HT1080 (cell line): ENCODE data around the gene ACOX2. TPM values are rescaled to one million over a fixed set of nuclear protein-coding genes. Genes with fewer than 3 reads are reported as not detected.

Source experiments
- DNase-seq: peaks from one replicate; pipeline ENCODE4 v3.0.0-alpha.2; 2015; ENCODE audit warnings: low read depth
- total RNA-seq: library from RNA; depleted of rRNA; stranded (reverse); fragments of >200 nt; shearing (Covaris generic); gene quantifications from 2 replicates; pipeline ENCODE4 v1.2.3, GENCODE V29; 2014; rRNA removed

Gene ACOX2
- total RNA-seq, 1 experiment from 2014 or later, result 69.8 TPM

DNA sequence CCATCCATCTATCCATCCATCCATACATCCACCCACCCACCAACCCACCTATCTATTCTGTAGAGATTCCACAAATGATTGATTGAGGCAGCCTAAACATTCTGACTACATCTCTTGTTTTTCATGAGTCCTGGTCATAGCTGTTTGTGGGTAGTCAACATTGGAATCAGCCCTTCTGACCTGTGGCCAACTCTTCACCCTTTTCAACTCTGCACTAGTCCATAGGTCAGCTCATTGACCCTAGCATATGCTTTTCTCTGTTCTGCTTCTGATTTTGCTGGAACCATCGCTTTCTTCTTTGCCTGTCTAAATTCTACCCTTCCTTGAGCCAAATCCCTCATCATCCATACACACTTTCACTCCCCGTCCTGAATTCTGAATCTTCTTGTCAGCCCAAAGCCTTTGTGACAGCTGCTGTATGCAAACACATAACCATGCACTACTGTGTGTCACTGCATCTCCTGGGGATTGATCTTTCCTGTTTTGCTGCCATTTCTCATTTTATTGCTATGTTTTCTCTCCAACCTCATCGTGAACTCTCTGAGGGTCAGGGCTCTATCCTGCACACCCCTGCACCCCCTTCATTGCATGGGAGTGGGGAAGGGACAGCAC, 61.9 kb downstream of the ACOX2 start:
- no peak for DNase-seq

DNA sequence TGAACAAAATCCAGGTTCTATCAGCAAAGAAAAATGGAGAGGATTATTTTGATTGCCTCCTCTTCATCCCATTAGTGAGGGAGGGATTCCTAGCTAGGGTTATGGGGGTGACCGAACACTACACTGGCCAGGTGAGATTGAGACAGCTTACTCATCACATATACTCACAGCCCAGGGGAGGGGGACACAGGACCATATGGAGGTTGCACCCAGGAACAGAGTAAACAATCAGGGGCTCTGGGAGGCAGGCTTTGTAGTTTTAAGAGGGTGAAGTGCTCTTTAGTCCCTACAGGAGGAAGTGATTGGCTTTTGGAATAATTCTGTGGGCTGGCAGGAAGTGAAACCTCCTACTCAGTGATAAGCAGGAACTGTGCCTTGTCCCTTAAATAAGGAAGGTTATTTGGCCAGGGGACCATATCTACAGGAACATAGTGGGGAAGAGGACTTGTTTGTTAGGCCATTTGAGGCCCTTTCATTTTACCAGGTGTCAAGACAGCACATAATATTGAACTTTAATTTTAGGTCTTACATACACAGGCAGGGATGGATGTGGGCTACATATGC, 62.6 kb downstream of the ACOX2 start:
- DNase-seq, result no peak

DNA sequence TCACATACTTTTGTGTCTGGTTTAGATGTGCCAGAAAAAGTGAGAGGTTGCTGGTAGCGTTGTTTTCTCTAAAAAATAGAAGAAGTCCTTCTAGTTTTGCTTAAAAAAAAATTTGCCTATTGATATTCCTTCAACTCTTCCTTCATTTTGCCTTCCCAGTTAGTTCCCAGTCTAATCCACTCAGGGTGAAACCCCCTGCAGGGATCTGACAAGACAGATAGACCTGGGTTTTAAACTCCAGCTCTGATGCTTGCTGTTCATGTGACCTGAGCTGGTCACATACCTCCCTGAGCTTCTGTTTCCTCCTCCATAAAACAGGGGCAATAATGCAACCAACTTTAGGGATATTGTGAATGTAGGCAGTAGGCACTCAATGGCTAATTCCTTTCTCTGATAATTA, 63.7 kb downstream of the ACOX2 start:
- DNase-seq, result no peak

DNA sequence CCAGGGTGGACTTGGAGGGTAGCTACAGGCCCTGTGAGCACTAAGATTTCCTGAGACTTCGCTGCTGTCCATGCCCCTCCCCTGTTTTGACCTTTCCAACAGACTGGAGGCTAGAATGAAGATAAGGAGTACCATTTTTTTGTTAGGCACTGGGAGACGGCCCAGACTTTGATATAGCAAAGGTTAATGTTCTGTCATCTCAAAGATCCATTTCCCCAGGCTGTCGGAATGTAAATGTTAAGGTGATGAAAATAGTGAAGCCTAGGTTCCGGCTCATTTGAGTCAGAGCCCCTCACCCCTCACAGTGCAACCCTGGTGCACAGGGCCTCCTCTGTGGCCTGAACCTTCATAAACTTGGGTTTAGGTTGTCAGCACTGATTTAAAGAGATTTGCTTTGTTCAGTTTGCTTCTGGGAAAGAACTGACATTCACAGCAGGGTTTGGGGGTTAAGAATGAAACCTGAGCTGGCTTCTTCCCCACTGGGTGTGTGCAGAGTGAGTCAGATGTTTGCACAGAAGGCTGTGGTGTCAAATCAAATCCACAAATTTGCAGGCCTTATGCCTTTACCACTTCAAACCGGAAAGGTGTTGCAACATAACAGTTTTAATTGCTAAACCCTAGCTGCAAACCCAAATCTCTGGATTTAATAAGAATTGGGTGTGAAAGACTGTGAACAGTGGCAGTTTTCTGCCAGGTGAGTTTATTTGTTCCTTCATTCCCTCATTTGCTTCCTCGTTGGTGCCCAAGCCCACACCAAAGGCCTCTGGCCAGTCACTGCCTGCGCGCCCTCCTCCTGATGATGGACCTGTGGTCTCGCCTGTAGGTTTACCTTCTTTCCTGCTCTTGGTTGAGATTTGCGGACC, 65.7 kb downstream of the ACOX2 start:
- peak; percentile 98 for DNase-seq

DNA sequence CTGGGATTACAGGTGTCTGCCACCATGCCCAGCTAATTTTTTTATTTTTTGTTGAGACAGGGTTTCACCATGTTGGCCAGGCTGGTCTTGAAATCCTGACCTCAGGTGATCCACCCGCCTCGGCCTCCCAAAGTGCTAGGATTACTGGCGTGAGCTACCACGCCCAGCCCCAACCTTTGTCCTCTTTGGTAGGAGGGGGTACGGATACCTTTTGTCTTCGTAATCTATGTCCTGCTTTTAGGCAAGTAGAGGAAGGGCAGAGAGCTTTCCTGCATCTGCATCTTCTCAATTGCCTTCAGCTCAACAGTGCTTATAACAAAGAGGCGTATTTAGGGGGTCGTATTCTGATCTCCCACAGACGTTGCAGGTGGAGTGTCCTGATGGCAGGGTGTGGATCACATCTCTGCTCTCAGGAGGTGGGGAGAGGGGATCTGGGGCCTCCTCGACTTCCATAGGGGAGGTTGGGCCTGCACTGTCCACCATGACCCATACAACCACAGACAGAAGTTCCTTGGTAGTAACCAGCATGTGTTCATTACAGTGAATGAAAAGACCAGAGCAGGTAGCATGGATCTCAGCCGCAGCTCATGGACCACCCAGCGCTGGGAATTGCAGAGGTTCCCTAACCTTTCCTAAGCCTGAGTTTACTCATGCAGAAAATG, 66.5 kb downstream of the ACOX2 start:
- DNase-seq, result no peak

DNA sequence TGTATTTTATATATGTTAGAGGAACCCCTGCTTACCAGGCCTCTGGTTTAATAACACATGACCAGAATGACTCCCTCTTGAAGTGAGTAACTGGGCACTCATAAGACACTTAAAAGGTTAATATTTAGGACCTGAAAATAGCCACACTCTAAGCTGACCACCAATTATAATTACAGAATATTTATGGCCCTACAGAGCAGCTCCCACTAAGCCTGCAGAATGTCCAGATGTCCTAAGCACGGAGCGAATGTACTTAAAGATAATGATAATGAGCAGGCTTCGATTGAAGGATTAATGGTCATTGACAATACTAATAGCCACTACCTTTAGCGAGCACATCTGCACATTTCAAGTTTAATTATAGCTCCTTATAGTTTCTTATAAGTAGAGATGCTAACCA, 67.9 kb downstream of the ACOX2 start:
- DNase-seq, result no peak

DNA sequence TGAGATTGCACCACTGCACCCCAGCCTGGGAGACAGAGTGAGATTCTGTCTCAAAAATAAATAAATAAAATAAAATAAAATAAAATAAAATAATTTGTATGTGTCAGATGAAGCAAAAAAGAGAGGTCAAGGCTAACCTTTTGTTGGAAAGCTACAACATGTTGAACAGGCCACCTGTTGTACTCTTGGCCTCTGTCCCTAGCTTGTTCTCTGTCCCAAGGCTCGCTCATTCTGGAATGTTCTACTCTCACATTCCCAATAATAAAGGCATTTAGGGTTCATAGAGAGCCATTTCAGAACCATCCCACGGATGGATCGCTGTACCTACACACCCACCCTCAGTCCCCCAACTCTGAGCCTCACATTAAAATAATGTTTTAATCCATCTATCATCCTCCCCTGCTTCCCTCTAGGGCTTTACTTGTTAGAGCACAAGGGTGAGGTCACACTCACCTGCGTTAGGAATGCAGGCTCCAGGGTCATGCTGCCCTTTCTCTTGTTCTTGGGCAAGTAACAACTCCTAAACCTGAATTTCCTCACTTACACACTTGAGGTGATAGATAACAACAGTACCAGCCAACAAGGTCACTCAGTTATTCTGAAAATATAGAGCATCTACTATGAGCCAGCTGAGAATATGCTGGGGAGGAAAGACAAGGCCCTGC, 70.0 kb downstream of the ACOX2 start:
- DNase-seq, result no peak

DNA sequence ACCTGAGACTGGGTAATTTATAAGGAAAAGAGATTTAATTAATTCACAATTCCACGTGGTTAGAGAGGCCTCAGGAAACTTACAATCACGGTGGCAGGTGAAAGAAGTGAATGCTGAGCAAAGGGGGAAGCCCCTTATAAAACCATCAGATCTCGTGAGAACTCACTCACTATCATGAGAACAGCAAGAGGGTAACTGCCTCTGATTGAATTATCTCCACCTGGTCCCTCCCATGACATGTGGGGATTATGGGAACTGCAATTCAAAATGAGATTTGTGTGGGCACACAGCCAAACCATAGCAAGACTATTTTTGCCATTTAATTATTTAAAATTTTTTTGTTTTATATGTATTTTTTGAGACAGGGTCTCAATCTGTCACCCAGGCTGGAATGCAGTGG, 72.1 kb downstream of the ACOX2 start:
- no peak for DNase-seq

DNA sequence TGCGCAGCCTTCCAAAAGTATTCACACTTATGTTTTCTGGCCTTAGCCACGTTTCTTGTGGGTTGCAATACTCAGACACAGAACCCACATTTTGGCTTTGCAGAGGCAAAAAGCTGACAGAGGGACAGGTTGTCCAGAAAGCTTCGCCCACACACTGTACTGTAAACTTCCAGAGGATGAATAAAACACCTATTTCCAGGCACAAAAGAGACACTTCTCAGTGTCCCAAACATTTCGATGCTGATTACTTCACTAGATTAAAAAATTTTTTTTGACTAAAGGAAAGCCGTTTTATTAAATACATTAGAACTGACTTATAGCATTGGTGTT, 73.1 kb downstream of the ACOX2 start:
- no peak for DNase-seq

DNA sequence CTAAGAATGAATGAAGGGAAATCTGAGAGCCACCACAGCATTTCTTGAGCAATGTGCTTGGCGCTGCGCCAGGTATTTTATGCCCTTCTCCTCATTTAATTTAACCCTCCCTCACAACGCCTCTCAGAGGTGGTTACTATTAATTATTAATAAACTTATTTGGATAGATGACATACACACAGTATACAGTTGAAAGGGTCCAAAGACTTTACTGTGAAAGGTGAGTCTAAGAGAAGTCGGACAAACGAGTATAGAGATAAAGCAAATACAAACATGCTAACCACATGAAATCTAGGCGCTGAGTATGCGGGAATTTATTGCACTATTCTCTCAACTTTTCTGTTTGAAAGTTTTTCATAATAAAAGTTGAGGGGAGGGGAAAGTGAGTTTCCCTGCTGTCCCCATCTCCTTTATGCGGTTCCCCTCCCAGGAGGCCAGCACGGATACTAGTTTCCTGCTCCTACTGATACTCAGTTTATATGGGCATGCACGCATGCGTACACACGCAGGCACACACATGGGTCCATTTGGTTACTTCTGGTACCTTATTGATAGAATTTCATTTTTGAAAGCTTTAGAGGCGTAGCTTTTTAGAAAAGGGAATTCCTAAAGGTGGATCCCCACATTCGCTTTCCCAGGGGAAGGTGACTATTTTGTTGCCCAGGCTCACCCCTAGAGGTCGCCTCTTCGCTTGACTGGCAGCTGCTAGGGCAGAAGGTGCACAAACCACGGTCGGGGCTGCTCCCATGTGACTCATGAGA, 73.6 kb downstream of the ACOX2 start:
- DNase-seq, result peak; percentile 83

DNA sequence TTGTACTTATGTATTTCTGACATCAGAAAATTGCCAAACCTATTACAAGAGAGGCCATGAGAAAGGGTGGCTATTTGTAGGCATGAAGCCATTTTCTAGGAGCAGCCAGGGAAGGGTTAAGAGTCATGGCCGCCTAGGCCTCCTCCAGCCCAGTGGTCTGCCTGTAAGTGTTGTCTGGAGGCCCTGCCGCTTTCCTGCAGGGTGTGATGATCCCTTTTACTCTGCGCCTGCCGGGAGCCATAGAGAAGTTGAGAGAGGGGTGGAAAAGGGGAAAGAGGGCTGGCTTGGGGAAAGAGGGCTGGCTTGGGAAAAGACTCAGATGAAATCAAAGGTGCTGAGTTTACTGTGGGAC, 74.2 kb downstream of the ACOX2 start:
- no peak for DNase-seq

DNA sequence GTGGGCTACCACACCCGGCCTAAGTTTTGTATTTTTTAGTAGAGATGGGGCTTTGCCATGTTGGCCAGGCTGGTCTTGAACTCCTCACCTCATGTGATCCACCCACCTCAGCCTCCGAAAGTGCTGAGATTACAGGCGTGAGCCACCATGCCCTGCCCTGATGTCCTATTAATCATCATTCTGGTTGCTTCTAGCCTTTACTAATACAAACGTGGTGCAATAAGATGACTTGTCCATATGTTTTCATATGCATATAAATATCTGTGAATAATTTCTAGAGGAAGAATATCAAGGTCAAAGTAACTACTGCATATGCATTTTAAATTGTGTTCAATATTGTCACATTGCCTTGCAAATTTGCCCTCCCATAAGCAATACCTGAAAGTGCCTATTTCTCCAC, 77.8 kb downstream of the ACOX2 start:
- no peak for DNase-seq

Other genes starting within 250 kb of the ACOX2 start
- gene RPP14, start 230.9 kb downstream of the ACOX2 start, total RNA-seq, result 20.0 and 23.0 TPM in 2 replicates
- 10.1 and 11.6 TPM in 2 replicates for gene HTD2, start 230.7 kb downstream of the ACOX2 start, total RNA-seq
- 19.6 and 23.3 TPM in 2 replicates for gene PXK, start 204.3 kb downstream of the ACOX2 start, total RNA-seq
- 78.8 and 81.6 TPM in 2 replicates for gene PDHB, start 103.4 kb downstream of the ACOX2 start, total RNA-seq
- gene KCTD6, start 45.1 kb downstream of the ACOX2 start, total RNA-seq, result 5.8 and 10.2 TPM in 2 replicates
- gene FAM107A, start 40.2 kb upstream of the ACOX2 start, total RNA-seq, result 0.02 TPM in 1 of 2 replicates, not detected in the other
- not detected in 2 replicates for gene FAM3D, start 129.6 kb upstream of the ACOX2 start, total RNA-seq